PFSK-1 (cell line): ENCODE data around the gene ZCCHC2.

ENCODE experiments used
- POLR2AphosphoS5 ChIP-seq: IDR thresholded peaks from 2 replicates; pipeline ENCODE4 v1.6.1; 2012; ENCODE audit warnings: low read depth, mild to moderate bottlenecking, control low read depth, low read length, moderate library complexity
- TAF1 ChIP-seq: IDR thresholded peaks from 2 replicates; pipeline ENCODE4 v1.6.1; 2012; ENCODE audit warnings: low read length, control low read depth, borderline replicate concordance; ENCODE audit not compliant: insufficient read depth
- TF ChIP-seq, protein P1 (sequence below), 2 experiments: IDR thresholded peaks; 2 replicates each; pipeline versions ENCODE4 v1.6.1 to v1.8.0; 2011 to 2012; ENCODE audit warnings: low read depth in 2 of 2, low read length in 2 of 2, control low read depth in 1 of 2, inconsistent platforms in 1 of 2, mild to moderate bottlenecking in 1 of 2, moderate library complexity in 1 of 2; ENCODE audit not compliant: insufficient read depth in 1 of 2

DNA sequence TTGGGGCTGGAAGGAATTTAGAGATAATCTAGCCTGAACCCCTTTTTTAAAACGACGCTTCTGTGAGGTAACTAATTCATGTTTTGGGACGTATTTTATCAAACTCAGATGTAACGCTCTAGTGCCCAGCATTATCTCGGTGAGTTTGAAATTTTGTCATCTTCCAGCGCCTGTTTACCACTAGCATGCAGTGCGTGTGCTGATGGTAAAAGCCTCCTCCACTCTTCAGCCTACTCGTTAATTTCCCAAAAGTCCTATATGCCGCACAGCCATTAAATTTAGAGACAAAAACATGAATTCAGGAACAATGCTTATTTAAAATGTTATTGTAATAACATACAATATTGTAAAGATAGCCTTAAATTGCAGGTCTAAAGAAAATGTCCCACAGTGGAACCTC, 2.8 kb downstream of the ZCCHC2 start:
- TF ChIP-seq, protein P1, sequence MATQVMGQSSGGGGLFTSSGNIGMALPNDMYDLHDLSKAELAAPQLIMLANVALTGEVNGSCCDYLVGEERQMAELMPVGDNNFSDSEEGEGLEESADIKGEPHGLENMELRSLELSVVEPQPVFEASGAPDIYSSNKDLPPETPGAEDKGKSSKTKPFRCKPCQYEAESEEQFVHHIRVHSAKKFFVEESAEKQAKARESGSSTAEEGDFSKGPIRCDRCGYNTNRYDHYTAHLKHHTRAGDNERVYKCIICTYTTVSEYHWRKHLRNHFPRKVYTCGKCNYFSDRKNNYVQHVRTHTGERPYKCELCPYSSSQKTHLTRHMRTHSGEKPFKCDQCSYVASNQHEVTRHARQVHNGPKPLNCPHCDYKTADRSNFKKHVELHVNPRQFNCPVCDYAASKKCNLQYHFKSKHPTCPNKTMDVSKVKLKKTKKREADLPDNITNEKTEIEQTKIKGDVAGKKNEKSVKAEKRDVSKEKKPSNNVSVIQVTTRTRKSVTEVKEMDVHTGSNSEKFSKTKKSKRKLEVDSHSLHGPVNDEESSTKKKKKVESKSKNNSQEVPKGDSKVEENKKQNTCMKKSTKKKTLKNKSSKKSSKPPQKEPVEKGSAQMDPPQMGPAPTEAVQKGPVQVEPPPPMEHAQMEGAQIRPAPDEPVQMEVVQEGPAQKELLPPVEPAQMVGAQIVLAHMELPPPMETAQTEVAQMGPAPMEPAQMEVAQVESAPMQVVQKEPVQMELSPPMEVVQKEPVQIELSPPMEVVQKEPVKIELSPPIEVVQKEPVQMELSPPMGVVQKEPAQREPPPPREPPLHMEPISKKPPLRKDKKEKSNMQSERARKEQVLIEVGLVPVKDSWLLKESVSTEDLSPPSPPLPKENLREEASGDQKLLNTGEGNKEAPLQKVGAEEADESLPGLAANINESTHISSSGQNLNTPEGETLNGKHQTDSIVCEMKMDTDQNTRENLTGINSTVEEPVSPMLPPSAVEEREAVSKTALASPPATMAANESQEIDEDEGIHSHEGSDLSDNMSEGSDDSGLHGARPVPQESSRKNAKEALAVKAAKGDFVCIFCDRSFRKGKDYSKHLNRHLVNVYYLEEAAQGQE (IDR thresholded peaks at IDR 0.05; ENCODE audit: insufficient read depth in 1 of 2, low read depth in 2 of 2, low read length in 2 of 2) = no peak
- TF ChIP-seq POLR2AphosphoS5 (no peak), TAF1 (no peak)
